GM20000 (cell line): ENCODE data around the gene SAA2.
"Not testable (repeated sequence)": the region's sequence is repeated elsewhere in the genome, so short reads cannot be mapped to it uniquely, and the experiment has no call there.

Experiments used
- DNase-seq: peaks from one replicate; pipeline ENCODE4 v3.0.0; 2012; ENCODE audit warnings: low spot score
- TF ChIP-seq, protein P1 (sequence below): IDR thresholded peaks from 2 replicates; pipeline ENCODE4 v1.5.1; 2012; ENCODE audit warnings: mild to moderate bottlenecking, control low read depth; ENCODE audit errors: extremely low read depth, missing control alignments

SAA2 gene

DNA sequence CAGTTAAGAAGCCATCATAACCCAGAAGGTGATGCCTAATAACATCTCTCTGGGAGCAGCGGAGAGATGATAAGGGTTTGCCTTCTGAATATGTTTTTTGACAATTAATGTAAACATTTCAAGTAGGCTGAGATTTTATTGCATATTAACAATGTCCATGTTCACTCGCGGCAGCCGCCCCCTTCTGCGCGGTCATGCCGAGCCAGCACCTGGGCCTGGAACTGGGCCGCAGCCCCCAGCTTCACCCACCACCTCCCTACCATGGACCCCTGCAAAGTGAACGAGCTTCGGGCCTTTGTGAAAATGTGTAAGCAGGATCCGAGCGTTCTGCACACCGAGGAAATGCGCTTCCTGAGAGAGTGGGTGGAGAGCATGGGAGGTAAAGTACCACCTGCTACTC lies 13.3 kb upstream of the SAA2 start:
- no peak for DNase-seq
- TF ChIP-seq, protein P1, sequence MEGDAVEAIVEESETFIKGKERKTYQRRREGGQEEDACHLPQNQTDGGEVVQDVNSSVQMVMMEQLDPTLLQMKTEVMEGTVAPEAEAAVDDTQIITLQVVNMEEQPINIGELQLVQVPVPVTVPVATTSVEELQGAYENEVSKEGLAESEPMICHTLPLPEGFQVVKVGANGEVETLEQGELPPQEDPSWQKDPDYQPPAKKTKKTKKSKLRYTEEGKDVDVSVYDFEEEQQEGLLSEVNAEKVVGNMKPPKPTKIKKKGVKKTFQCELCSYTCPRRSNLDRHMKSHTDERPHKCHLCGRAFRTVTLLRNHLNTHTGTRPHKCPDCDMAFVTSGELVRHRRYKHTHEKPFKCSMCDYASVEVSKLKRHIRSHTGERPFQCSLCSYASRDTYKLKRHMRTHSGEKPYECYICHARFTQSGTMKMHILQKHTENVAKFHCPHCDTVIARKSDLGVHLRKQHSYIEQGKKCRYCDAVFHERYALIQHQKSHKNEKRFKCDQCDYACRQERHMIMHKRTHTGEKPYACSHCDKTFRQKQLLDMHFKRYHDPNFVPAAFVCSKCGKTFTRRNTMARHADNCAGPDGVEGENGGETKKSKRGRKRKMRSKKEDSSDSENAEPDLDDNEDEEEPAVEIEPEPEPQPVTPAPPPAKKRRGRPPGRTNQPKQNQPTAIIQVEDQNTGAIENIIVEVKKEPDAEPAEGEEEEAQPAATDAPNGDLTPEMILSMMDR: no peak

DNA sequence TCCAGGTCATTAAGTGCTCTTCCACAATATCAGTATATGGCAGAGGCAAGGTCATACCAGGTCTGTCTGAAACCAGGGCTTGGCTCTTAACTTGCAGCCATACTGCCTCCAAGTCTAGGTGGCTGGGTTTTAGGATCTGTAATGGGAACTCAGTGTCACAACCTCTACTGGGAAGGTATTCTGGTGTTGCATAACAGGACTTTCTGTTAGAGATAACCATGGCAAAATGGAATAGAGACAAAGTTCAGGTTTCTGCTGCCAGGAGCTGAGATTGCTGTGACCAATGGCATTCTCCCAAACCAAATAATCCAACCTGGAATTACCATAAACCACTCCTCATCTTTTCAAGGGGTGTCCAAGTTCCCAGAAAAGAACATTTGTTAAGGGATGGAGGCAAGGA lies 10.8 kb upstream of the SAA2 start:
- TF ChIP-seq, protein P1: no peak
- no peak for DNase-seq

DNA sequence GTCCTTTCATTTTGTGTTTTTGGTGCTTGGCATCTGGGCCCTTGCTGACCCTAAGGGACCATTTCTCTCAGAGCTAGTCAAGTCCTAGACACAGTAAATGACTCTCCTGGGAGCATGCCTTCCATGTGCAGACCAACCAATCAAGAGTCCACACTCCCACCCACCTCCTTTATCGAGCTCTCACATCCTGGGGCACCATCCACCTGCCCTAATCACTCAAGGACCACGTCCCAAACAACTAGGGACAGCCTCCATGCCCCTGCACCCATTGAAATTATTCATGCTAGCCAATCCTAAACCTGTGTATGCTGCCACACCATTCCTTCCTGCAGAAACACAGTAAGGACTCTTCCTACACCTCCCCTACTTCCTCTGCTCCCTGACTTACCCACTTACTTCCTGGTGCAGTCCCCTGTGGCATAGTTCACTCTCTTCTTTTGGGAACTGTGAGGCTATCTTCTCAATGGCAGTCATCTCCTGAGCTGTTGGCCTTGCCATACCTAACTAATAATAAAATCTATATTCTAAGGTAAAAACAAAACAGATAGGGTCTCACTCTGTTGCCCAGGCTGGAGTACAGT lies 6.4 kb upstream of the SAA2 start:
- DNase-seq: no peak
- TF ChIP-seq, protein P1: no peak

DNA sequence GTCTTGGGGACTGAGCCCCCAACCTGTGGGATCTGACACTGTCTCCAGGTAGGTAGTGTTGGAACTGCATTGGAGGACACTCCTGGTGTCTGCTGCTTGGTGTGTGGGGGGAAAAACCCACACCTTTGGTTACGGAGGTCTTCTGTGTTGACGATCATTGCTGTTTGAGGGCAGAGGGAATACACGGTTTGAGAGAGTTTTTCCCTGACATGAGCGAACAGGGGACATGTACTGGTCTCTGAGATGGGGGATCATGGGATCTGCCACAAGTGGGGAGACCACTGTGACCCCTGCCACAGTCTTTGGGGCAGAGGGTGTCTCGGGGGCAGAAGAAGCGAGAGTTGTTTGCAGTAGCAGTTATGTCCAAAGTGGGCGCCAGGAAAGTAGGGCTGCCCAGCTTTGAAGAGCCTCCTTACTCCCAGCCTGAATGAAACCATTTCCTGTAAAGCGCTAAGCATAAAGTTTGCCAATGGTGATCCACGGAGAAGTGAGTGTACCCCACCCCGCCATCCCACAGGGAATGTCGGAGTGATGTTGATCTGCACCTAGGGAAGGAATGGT lies 5.4 kb upstream of the SAA2 start:
- no peak for DNase-seq
- TF ChIP-seq, protein P1: no peak

DNA sequence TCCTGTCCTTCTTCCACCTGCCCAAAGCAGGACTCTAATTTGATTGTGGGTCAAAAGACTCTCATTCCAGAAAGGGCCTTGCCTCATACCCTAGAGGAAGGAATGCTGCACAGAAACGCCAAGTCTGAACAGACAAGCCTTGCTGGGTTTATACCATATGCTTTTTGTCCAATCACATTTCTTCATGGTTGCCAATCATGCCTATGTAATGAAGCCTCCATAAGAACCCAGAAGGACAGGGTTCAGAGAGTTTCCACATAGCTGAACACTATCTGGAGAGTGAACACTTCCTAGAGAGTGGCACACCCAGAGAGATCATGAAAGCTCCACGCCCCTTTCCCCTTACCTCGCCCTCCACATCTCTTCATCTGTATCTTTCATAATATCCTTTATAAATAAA lies 4.8 kb upstream of the SAA2 start:
- no peak for DNase-seq
- TF ChIP-seq, protein P1: no peak

DNA sequence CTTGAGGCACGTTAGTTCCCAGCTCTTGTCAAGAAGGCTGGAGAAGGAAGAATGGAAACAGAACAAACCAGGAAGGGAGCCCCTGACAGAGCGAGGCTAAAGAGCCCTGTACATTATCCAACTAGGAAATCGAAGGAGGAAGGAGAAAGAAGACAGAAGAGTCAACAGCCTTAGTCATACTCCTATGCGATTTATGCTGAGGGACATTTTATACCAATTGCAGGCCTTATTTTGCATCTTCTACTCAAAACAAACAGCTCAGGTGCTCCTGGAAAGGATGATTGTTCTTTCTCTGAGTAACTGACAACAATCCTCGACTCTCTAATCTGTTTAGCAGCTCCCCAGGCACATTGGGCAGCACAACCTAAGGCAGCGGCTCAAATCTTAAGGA lies 1.3 kb downstream of the SAA2 start:
- not testable (repeated sequence) for DNase-seq

DNA sequence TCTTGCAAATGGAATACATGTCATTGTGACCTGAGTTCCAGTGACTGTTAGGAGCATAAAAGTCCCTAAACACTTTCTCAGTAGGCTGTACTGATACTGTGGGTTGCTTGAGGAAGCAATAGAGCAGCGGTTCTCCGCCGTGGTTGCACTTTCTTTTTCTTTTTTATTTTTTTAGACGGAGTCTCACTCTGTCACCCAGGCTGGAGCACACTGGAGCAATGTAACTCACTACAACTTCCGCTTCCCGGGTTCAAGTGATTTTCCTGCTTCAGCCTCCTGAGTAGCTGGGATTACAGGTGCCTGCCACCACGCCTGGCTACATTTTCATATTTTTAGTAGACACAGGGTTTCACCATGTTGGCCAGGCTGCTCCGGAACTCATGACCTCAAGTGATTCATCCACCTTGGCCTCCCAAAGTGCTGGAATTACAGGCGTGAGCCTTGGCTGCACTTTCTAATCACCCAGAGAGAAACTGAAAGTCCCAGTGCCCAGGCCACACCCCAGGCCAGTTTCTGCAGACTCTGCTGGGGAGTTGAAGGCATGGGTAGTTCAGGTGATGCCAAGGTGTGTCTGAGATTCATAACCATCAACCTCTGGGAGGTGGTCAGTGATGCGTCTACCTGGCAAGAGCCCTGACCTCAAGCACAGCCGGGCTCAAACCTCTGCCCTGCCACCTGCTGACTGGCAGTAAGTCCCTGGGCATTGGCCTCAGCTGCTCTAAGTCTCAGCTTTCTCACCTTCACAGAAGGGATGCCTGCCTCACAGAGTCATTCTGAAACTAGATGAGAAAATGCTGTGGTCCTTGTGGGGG lies 1.9 kb downstream of the SAA2 start:
- DNase-seq: peak; percentile 61

DNA sequence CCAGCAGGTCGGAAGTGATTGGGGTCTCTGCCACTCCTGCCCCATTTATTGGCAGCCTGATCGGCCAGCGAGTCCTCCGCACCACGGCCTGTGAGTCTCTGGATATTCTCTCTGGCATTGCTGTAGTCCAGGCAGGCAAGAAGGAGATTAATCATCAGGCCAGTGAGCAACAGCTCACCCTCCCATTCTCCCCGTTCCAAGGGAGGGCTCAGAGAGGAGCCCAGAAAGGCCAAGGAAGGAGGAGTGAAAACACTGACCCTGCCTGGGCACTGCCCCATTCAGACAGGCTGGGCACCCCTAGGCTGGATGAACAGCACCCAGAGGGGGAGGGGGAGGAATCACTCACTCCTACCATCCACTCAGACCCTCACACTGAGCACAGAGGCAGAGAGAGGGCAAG lies 3.1 kb downstream of the SAA2 start:
- TF ChIP-seq, protein P1: no peak
- no peak for DNase-seq
